ENCODE data around the gene UGDH. TPM values are rescaled to one million over a fixed set of nuclear protein-coding genes. Genes with fewer than 3 reads are reported as not detected.

UGDH gene
- total RNA-seq, 1 experiment from 2014 or later: 104 TPM

GRCh38 chr4:39472396-39472795 lies 54.8 kb downstream of the UGDH start:
- no peak overlapping the region for H4K5ac ChIP-seq (ENCODE audit: insufficient read length, low read depth, low read length)
- Mint-ChIP-seq H3K4me3 (no peak overlapping the region), H3K36me3 (ENCODE audit: insufficient read depth in 1 of 3, low read depth in 3 of 3) (peaks cover 21 to 49% (median 38%) of the 10 kb centered on the region in 3 experiments), H3K27ac (no peak overlapping the region), H3K4me1 (peaks cover 2 to 4% of the 10 kb centered on the region in 2 experiments; a peak in 1 of 4 replicates), H3K27me3 (ENCODE audit: low read depth) (no peaks in the 10 kb centered on the region), H3K9me3 (no peaks in the 10 kb centered on the region)
- no peaks in the 10 kb centered on the region for H3K4me1 ChIP-seq (ENCODE audit: insufficient read depth, low read length)
- no peak overlapping the region for H3K9ac ChIP-seq (ENCODE audit: extremely low read depth, insufficient read length, low read length)
- H3K9me3 ChIP-seq (ENCODE audit: control insufficient read depth, low read depth, low read length): no peaks in the 10 kb centered on the region
- H3K27ac ChIP-seq (ENCODE audit: insufficient read length, low read depth, low read length): no peak overlapping the region
- H3K23ac ChIP-seq (ENCODE audit: insufficient read length, low read depth, low read length): no peak overlapping the region
- no peaks in the 10 kb centered on the region for H3K79me1 ChIP-seq (ENCODE audit: insufficient read depth, low read depth, low read length, poor library complexity, severe bottlenecking)
- no peak overlapping the region for H2AFZ ChIP-seq (ENCODE audit: low read length)
- H3K23me2 ChIP-seq (ENCODE audit: insufficient read length, low read depth, low read length, poor library complexity, severe bottlenecking): no peaks in the 10 kb centered on the region
- no peak overlapping the region for H2BK20ac ChIP-seq (ENCODE audit: low read depth, low read length, poor library complexity, severe bottlenecking)
- no peaks in the 10 kb centered on the region for H3K27me3 ChIP-seq (ENCODE audit: insufficient read depth, low read length)
- H2BK120ac ChIP-seq (ENCODE audit: low read depth, low read length, poor library complexity, severe bottlenecking): no peak overlapping the region
- H3T11ph ChIP-seq (ENCODE audit: low read length): no peak overlapping the region
- no peak for DNase-seq
- H3K56ac ChIP-seq (ENCODE audit: insufficient read length, low read depth, low read length): no peak overlapping the region
- no peaks in the 10 kb centered on the region for H3K79me2 ChIP-seq (ENCODE audit: insufficient read depth, low read length)
- H2BK15ac ChIP-seq (ENCODE audit: low read depth, low read length): no peak overlapping the region
- H2AK5ac ChIP-seq (ENCODE audit: insufficient read length, low read length): no peak overlapping the region
- H3K4me2 ChIP-seq (ENCODE audit: insufficient read depth, insufficient read length, low read length): no peak overlapping the region
- TF ChIP-seq CTCF (conservative IDR thresholded peaks at IDR 0.05): no peak
- no peak overlapping the region for H4K91ac ChIP-seq (ENCODE audit: insufficient read length, low read depth, low read length)
- no peak overlapping the region for H3K14ac ChIP-seq (ENCODE audit: insufficient read depth, low read length)
- no peak overlapping the region for H2BK5ac ChIP-seq (ENCODE audit: insufficient read length, low read length)
- no peak overlapping the region for H2BK12ac ChIP-seq (ENCODE audit: insufficient read length, low read depth, low read length)
- H4K8ac ChIP-seq (replicated peaks; ENCODE audit: insufficient read length, low read depth, low read length): no peak overlapping the region
- no peak overlapping the region for H3K4ac ChIP-seq (ENCODE audit: low read depth, low read length)
- H3K18ac ChIP-seq (ENCODE audit: insufficient read length, low read depth, low read length): no peak overlapping the region
- H4K20me1 ChIP-seq (ENCODE audit: control insufficient read depth, insufficient read depth, insufficient read length): no peaks in the 10 kb centered on the region
- WGBS (ENCODE audit: extremely low coverage, insufficient read length, low lambda C conversion rate): no CpG with 5 or more reads among the region's 3 CpGs
